H9 (cell line): Measurements from ENCODE around the gene LRP5. TPM values are rescaled to one million over a fixed set of nuclear protein-coding genes. Genes with fewer than 3 reads are reported as not detected.

Experiments used
- DNase-seq: peaks from one replicate; pipeline ENCODE4 v3.0.0-alpha.2; 2017
- H2AFZ ChIP-seq: one replicate; pipeline ENCODE4 v1.6.1; 2013; ENCODE audit warnings: mild to moderate bottlenecking, low read length, control low read depth, moderate library complexity
- H2AK5ac ChIP-seq: 2 replicates; pipeline ENCODE4 v1.6.1; 2013; ENCODE audit warnings: low read length, control low read depth, mixed read lengths; ENCODE audit not compliant: insufficient read length
- H2BK120ac ChIP-seq: one replicate; pipeline ENCODE4 v1.6.1; 2013; ENCODE audit warnings: low read depth, mild to moderate bottlenecking, low read length, control low read depth, inconsistent platforms; ENCODE audit not compliant: poor library complexity, severe bottlenecking
- H2BK12ac ChIP-seq: 2 replicates; pipeline ENCODE4 v1.6.1; 2013; ENCODE audit warnings: low read length, control low read depth, mixed read lengths, low read depth; ENCODE audit not compliant: insufficient read length
- H2BK15ac ChIP-seq: 2 replicates; pipeline ENCODE4 v1.6.1; 2013; ENCODE audit warnings: low read depth, low read length, control low read depth
- H2BK20ac ChIP-seq: one replicate; pipeline ENCODE4 v1.6.1; 2013; ENCODE audit warnings: low read depth, mild to moderate bottlenecking, low read length, control low read depth, inconsistent platforms; ENCODE audit not compliant: poor library complexity, severe bottlenecking
- H2BK5ac ChIP-seq: 2 replicates; pipeline ENCODE4 v1.6.1; 2013; ENCODE audit warnings: low read length, control low read depth, mixed read lengths; ENCODE audit not compliant: insufficient read length
- H3K14ac ChIP-seq: 2 replicates; pipeline ENCODE4 v1.6.1; 2013; ENCODE audit warnings: low read length, control low read depth; ENCODE audit not compliant: insufficient read depth
- H3K18ac ChIP-seq: 2 replicates; pipeline ENCODE4 v1.6.1; 2013; ENCODE audit warnings: low read depth, mild to moderate bottlenecking, mixed read lengths, low read length, control low read depth; ENCODE audit not compliant: insufficient read length
- H3K23ac ChIP-seq: 2 replicates; pipeline ENCODE4 v1.6.1; 2013; ENCODE audit warnings: low read length, control low read depth, mixed read lengths, low read depth; ENCODE audit not compliant: insufficient read length
- H3K23me2 ChIP-seq: 2 replicates; pipeline ENCODE4 v1.6.1; 2013; ENCODE audit warnings: low read depth, mild to moderate bottlenecking, mixed read lengths, low read length, control low read depth; ENCODE audit not compliant: insufficient read length, poor library complexity, severe bottlenecking
- H3K27ac ChIP-seq: 2 replicates; pipeline ENCODE4 v1.5.1; 2013; ENCODE audit warnings: low read length, control low read depth, mixed read lengths, low read depth; ENCODE audit not compliant: insufficient read length
- H3K27me3 ChIP-seq: 2 replicates; pipeline ENCODE4 v1.6.1; 2013; ENCODE audit warnings: low read length, control low read depth, inconsistent platforms; ENCODE audit not compliant: insufficient read depth
- H3K4ac ChIP-seq: 2 replicates; pipeline ENCODE4 v1.6.1; 2013; ENCODE audit warnings: low read depth, mild to moderate bottlenecking, control low read depth, inconsistent platforms, low read length, moderate library complexity
- H3K4me1 ChIP-seq: 2 replicates; pipeline ENCODE4 v1.6.1; 2013; ENCODE audit warnings: low read length, control low read depth, inconsistent platforms; ENCODE audit not compliant: insufficient read depth
- H3K4me2 ChIP-seq: 2 replicates; pipeline ENCODE4 v1.6.1; 2013; ENCODE audit warnings: low read length, control low read depth, mixed read lengths; ENCODE audit not compliant: insufficient read length, insufficient read depth
- H3K56ac ChIP-seq: 2 replicates; pipeline ENCODE4 v1.6.1; 2013; ENCODE audit warnings: low read depth, mild to moderate bottlenecking, mixed read lengths, low read length, control low read depth; ENCODE audit not compliant: insufficient read length
- H3K79me1 ChIP-seq: 2 replicates; pipeline ENCODE4 v1.6.1; 2013; ENCODE audit warnings: low read depth, mild to moderate bottlenecking, moderate library complexity, low read length, control low read depth, inconsistent platforms; ENCODE audit not compliant: insufficient read depth, poor library complexity, severe bottlenecking
- H3K79me2 ChIP-seq: 2 replicates; pipeline ENCODE4 v1.6.1; 2013; ENCODE audit warnings: low read length, control low read depth, inconsistent platforms; ENCODE audit not compliant: insufficient read depth
- H3K9ac ChIP-seq: 2 replicates; pipeline ENCODE4 v1.6.1; 2013; ENCODE audit warnings: low read length, control low read depth, mixed read lengths; ENCODE audit not compliant: insufficient read length; ENCODE audit errors: extremely low read depth
- H3K9me3 ChIP-seq: one replicate; pipeline ENCODE4 v1.6.1; 2013; ENCODE audit warnings: low read depth, low read length, inconsistent platforms; ENCODE audit not compliant: control insufficient read depth
- H3T11ph ChIP-seq: one replicate; pipeline ENCODE4 v1.6.1; 2013; ENCODE audit warnings: mild to moderate bottlenecking, low read length, control low read depth, inconsistent platforms
- H4K20me1 ChIP-seq: one replicate; pipeline ENCODE4 v1.6.1; 2013; ENCODE audit not compliant: control insufficient read depth, insufficient read length, insufficient read depth
- H4K5ac ChIP-seq: 2 replicates; pipeline ENCODE4 v1.6.1; 2013; ENCODE audit warnings: low read depth, mild to moderate bottlenecking, mixed read lengths, low read length, control low read depth; ENCODE audit not compliant: insufficient read length
- H4K8ac ChIP-seq: replicated peaks from 2 replicates; pipeline ENCODE4 v1.6.1; 2013; ENCODE audit warnings: low read length, control low read depth, mixed read lengths, low read depth; ENCODE audit not compliant: insufficient read length
- H4K91ac ChIP-seq: 2 replicates; pipeline ENCODE4 v1.6.1; 2013; ENCODE audit warnings: low read depth, mild to moderate bottlenecking, moderate library complexity, mixed read lengths, low read length, control low read depth; ENCODE audit not compliant: insufficient read length
- H3K27ac Mint-ChIP-seq, 3 experiments: 2 replicates in 2 of 3; 3 replicates in 1 of 3; pipeline ENCODE4 v1.8.0; 2020 to 2021; ENCODE audit warnings: mixed read lengths in 3 of 3, mild to moderate bottlenecking in 1 of 3, moderate library complexity in 1 of 3
- H3K27me3 Mint-ChIP-seq: 2 replicates; pipeline ENCODE4 v1.8.0; 2021; ENCODE audit warnings: low read depth, mild to moderate bottlenecking, moderate library complexity, mixed read lengths
- H3K36me3 Mint-ChIP-seq, 3 experiments: 2 replicates in 2 of 3; 3 replicates in 1 of 3; pipeline ENCODE4 v1.8.0; 2020 to 2021; ENCODE audit warnings: low read depth in 3 of 3, mixed read lengths in 3 of 3; ENCODE audit not compliant: insufficient read depth in 1 of 3
- H3K4me1 Mint-ChIP-seq, 2 experiments: 2 replicates each; pipeline ENCODE4 v1.8.0; 2020; ENCODE audit warnings: mixed read lengths in 2 of 2
- H3K4me3 Mint-ChIP-seq, 2 experiments: 2 replicates in 1 of 2; 3 replicates in 1 of 2; pipeline ENCODE4 v1.8.0; 2020 to 2021; ENCODE audit warnings: mild to moderate bottlenecking in 2 of 2, mixed read lengths in 2 of 2, moderate library complexity in 1 of 2
- H3K9me3 Mint-ChIP-seq, 2 experiments: 2 replicates in 1 of 2; 3 replicates in 1 of 2; pipeline ENCODE4 v1.8.0; 2020; ENCODE audit warnings: mild to moderate bottlenecking in 2 of 2, mixed read lengths in 2 of 2, moderate library complexity in 1 of 2
- WGBS: extraction: QIAGEN DNeasy Blood & Tissue Kit; methylation state at CpG from one replicate; pipeline ENCODE4 v1.1.7; 2013; ENCODE audit warnings: missing lambda C conversion rate, low lambda C conversion rate, mixed read lengths; ENCODE audit not compliant: insufficient read length; ENCODE audit errors: extremely low coverage; 5-methylcytosine and 5-hydroxymethylcytosine counted together
- total RNA-seq: library from RNA; stranded (reverse); gene quantifications from 2 replicates; pipeline ENCODE4 v1.2.1, GENCODE V29; 2021
- TF ChIP-seq, protein P1 (sequence below): fragments of 200-600 bp; sonication (generic); conservative IDR thresholded peaks from 3 replicates; pipeline ENCODE4 v1.8.0; 2021; ENCODE audit warnings: antibody characterized with exemption, mild to moderate bottlenecking

Gene LRP5
- total RNA-seq, 1 experiment from 2014 or later: 38.4 TPM

DNA sequence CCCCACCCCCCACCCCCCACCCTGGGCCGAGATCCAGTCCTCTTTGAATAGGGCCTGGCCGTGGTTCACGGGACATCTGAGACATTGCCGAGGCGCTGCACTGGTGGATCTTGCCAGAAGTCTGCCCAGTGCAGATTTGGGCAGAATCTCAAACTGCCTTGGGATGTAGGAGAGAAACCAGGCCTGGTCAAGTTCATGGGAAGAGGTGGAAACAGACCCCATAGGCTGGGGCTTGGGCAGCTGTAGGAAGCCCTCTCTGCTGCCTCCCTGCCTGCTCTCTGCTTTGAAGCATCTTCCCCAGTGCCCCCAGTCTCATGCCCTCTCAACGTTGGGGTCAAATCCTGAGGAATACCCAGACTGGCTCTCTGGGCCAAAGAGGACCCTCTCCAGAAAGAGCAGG is 132.2 kb downstream of the LRP5 start:
- H3K36me3 Mint-ChIP-seq: peaks cover 14 to 26% (median 22%) of the 10 kb centered on the region in 3 experiments

More for the DNA sequence above, 132.2 kb downstream of the LRP5 start:
- H3K4me2 ChIP-seq: no peak overlapping the region
- H3K4me1 ChIP-seq: no peaks in the 10 kb centered on the region
- no peak overlapping the region for H2AK5ac ChIP-seq
- H2BK15ac ChIP-seq: no peak overlapping the region
- no peaks in the 10 kb centered on the region for H3K9me3 Mint-ChIP-seq
- no peak overlapping the region for H3K14ac ChIP-seq
- no peak overlapping the region for H3K23ac ChIP-seq
- TF ChIP-seq, protein P1, sequence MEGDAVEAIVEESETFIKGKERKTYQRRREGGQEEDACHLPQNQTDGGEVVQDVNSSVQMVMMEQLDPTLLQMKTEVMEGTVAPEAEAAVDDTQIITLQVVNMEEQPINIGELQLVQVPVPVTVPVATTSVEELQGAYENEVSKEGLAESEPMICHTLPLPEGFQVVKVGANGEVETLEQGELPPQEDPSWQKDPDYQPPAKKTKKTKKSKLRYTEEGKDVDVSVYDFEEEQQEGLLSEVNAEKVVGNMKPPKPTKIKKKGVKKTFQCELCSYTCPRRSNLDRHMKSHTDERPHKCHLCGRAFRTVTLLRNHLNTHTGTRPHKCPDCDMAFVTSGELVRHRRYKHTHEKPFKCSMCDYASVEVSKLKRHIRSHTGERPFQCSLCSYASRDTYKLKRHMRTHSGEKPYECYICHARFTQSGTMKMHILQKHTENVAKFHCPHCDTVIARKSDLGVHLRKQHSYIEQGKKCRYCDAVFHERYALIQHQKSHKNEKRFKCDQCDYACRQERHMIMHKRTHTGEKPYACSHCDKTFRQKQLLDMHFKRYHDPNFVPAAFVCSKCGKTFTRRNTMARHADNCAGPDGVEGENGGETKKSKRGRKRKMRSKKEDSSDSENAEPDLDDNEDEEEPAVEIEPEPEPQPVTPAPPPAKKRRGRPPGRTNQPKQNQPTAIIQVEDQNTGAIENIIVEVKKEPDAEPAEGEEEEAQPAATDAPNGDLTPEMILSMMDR: no peak
- H3K18ac ChIP-seq: no peak overlapping the region
- no peak overlapping the region for H2BK12ac ChIP-seq
- no peak overlapping the region for H2BK20ac ChIP-seq
- no peak overlapping the region for H2BK5ac ChIP-seq
- H3T11ph ChIP-seq: no peak overlapping the region
- no peak overlapping the region for H3K4ac ChIP-seq
- no peaks in the 10 kb centered on the region for H3K9me3 ChIP-seq
- H4K91ac ChIP-seq: no peak overlapping the region
- H4K8ac ChIP-seq: no peak overlapping the region
- no peak overlapping the region for H2AFZ ChIP-seq
- no peaks in the 10 kb centered on the region for H3K27me3 ChIP-seq
- no peak overlapping the region for H3K27ac ChIP-seq
- no peaks in the 10 kb centered on the region for H4K20me1 ChIP-seq
- H3K9ac ChIP-seq: no peak overlapping the region
- no peaks in the 10 kb centered on the region for H3K79me1 ChIP-seq
- H3K4me3 Mint-ChIP-seq: no peak overlapping the region
- peaks cover 22 to 31% of the 10 kb centered on the region in 2 experiments for H3K4me1 Mint-ChIP-seq
- H3K23me2 ChIP-seq: no peaks in the 10 kb centered on the region
- H3K27ac Mint-ChIP-seq: no peak overlapping the region
- H2BK120ac ChIP-seq: no peak overlapping the region
- no peaks in the 10 kb centered on the region for H3K27me3 Mint-ChIP-seq
- DNase-seq: no peak
- no peak overlapping the region for H4K5ac ChIP-seq
- no CpG with 5 or more reads among the region's 6 CpGs for WGBS
- H3K79me2 ChIP-seq: no peaks in the 10 kb centered on the region
- H3K56ac ChIP-seq: no peak overlapping the region
